GM18868 (cell line): ENCODE measurements around the gene HNRNPCL2.
"Not testable (repeated sequence)": the region's sequence is repeated elsewhere in the genome, so short reads cannot be mapped to it uniquely, and the experiment has no call there.

Source experiments
- ATAC-seq: cut with Tn5 transposase; IDR thresholded peaks from one replicate; pipeline ENCODE4 v1.9.1; 2021; ENCODE audit warnings: mild to moderate bottlenecking, moderate library complexity; ENCODE audit not compliant: unreplicated experiment

The HNRNPCL2 gene

DNA sequence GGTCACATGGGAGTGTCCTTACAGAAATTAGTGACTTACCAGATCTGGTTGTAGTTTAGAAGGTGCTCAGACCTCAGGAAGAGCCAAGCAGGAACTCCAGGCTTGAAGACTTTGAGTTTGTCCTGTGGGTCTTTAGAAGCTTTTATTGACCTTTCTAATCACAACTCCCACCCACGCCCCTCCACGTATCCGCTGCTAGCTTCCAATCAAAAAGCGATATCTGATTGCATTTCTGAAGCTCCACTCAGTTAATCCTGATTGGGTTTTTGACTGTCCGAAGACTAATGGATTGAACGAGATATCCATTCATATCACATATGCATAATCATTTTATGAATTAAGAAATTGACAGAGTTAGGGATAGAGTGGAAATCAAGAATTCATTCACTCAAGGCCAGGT lies at the start of gene HNRNPCL2:
Gene HNRNPCL2 (minus strand): TSS at position 101 of the 400 bp plus-strand sequence. CDS start 454 bp downstream, outside the sequence.
- not testable (repeated sequence) for ATAC-seq

DNA sequence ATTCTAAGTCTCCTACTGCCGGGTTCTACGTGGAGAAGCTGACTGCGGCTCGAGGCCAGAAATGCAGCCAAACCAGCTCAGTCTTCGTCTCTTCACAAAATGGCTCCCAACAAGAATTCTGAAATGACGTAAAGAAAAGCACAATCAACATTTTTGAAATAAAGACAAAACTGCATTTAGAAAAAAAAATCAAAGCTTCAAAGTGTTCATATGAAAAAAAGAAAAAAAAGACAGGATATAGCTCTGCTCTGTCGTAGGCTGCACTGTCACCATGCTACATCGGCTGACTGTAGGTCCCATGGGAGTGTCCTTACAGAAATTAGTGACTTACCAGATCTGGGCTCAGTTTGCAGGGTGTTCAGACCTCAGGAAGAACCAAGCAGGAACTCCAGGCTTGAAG lies 48.9 kb upstream of the HNRNPCL2 start, which contains the start of gene HNRNPCL4:
Gene HNRNPCL4 (minus strand): TSS at position 101 of the 400 bp plus-strand sequence. CDS start 164 bp downstream, outside the sequence.
- not testable (repeated sequence) for ATAC-seq

DNA sequence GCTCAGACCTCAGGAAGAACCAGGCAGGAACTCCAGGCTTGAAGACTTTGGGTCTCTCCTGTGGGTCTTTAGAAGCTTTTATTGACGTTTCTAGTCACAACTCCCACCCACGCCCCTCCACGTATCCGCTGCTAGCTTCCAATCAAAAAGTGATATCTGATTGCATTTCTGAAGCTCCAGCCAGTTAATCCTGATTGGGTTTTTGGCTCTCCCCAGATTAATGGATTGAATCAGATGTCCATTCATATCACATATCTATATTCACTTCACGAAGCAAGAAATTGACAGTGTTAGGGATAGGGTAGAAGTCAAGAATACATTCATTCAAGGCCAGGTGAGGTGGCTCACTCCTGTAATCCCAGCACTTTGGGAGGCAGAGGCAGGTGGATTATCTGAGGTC lies 39.3 kb upstream of the HNRNPCL2 start, which contains the start of gene PRAMEF26:
Gene PRAMEF26 (minus strand): TSS at position 101 of the 400 bp plus-strand sequence. CDS start 2,914 bp downstream, outside the sequence.
- ATAC-seq, result not testable (repeated sequence)

DNA sequence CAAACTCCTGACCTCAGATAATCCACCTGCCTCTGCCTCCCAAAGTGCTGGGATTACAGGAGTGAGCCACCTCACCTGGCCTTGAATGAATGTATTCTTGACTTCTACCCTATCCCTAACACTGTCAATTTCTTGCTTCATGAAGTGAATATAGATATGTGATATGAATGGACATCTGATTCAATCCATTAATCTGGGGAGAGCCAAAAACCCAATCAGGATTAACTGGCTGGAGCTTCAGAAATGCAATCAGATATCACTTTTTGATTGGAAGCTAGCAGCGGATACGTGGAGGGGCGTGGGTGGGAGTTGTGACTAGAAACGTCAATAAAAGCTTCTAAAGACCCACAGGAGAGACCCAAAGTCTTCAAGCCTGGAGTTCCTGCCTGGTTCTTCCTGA lies 46.2 kb downstream of the HNRNPCL2 start, which contains the start of gene PRAMEF25:
Gene PRAMEF25 (plus strand): TSS at position 301 of the 400 bp plus-strand sequence. CDS start 2,920 bp downstream, outside the sequence.
- not testable (repeated sequence) for ATAC-seq
